Left lung (tissue), 10 donors: ENCODE measurements around the gene ITPA. TPM values are rescaled to one million over a fixed set of nuclear protein-coding genes. Genes with fewer than 3 reads are reported as not detected.

Experiments used
- ATAC-seq: fragments of 200-7000 bp; cut with Tn5 transposase; one replicate; pipeline ENCODE4 v1.9.1; 2020; ENCODE audit warnings: moderate library complexity
- DNase-seq, 4 donors: peaks; one replicate each; pipeline ENCODE4 v3.0.0-alpha.2; 2013 to 2020
- H3K27ac ChIP-seq, 2 donors: fragments of 200-600 bp; sonication (generic) in 1 of 2; one replicate each; pipeline versions ENCODE4 v1.5.0 to v1.8.0; 2020 to 2021
- H3K27me3 ChIP-seq, 2 donors: fragments of 200-600 bp; sonication (generic) in 1 of 2; one replicate each; pipeline versions ENCODE4 v1.5.0 to v1.8.0; 2020 to 2021
- H3K36me3 ChIP-seq, 2 donors: fragments of 200-600 bp; sonication (generic) in 1 of 2; one replicate each; pipeline versions ENCODE4 v1.5.0 to v1.8.0; 2020 to 2021
- H3K4me1 ChIP-seq, 2 donors: fragments of 200-600 bp; one replicate each; pipeline ENCODE4 v1.8.0; 2021
- H3K4me3 ChIP-seq, 2 donors: fragments of 200-600 bp; sonication (generic) in 1 of 2; one replicate each; pipeline versions ENCODE4 v1.5.0 to v1.8.0; 2020 to 2021; ENCODE audit warnings: mild to moderate bottlenecking in 1 of 2
- H3K9me3 ChIP-seq, 2 donors: fragments of 200-600 bp; sonication (generic) in 1 of 2; one replicate each; pipeline versions ENCODE4 v1.5.0 to v1.8.0; 2020 to 2021
- intact Hi-C, 2 donors: fragments of 100-400 bp; cut with DNase I; formaldehyde crosslinking; loops; one replicate each; pipeline versions ENCODE4 v1.11.2 to v1.14.2; 2022
- polyA plus RNA-seq, 6 donors: library from polyadenylated mRNA; unstranded; fragments of 120-200 nt; gene quantifications; one replicate each; pipeline ENCODE4 v1.2.1, GENCODE V29; 2013; ENCODE audit not compliant: insufficient read length in 6 of 6
- total RNA-seq, 2 donors: library from RNA; stranded (reverse); fragmentation: NEBNext Ultra II Directional; extraction: Animal tissue kit (Norgen Biotek cat#: 25700); gene quantifications; one replicate each; pipeline ENCODE4 v1.2.1, GENCODE V29; 2021
- TF ChIP-seq, protein P1 (sequence below), 2 donors: fragments of 200-600 bp; sonication (generic) in 1 of 2; IDR thresholded peaks; one replicate each; pipeline versions ENCODE4 v1.5.0 to v1.8.0; 2021; ENCODE audit warnings: antibody characterized with exemption in 2 of 2
- donor health status: DM: no; HTN: yes; CAD: no.
- donor health status: DM: no; HTN: no; CAD: no.

The ITPA gene
- total and polyA plus RNA-seq, 8 donors = 43.5 to 63.7 (median 50.8) TPM

DNA sequence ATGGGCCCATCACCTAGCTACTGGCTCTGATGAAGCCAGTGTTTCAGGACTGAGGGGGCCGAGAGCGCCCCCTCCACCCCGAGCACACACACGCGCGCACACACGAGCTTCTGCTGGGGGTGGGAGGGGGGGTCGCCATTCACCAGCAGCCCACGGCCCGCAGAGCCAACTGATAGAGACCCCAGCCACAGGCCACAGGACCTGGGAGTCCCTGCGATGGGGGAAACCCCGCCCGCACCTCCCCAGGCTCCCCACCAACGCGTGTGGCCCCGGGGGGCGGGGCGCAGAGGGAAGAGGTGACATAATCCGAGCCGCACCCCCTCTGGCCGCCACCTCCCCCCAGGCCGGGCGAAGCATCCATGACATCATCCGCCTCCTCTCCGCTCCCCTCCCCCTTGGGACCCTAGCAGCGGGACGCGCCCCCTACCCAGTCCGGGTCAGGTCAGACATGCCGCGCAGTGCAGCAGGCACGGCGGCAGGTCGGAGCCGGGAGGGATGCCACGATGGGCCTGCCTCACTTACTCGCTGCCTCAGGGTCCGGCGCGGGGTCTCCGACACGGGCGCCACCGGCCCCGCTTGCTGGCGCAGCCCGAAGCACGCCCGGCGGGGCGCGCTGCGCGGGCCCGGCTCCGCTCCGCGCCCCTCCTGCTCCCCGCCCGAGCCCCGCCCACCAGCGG is 36.2 kb upstream of the ITPA start, which contains the start of gene LZTS3:
LZTS3 (minus strand) TSS at position 617 of the 677 bp plus-strand sequence. CDS start 6,386 bp downstream, outside the sequence.
- intact Hi-C loops = no loop called here
- peak within 1 kb of the TSS; percentile 42 to 73 for H3K27ac ChIP-seq

DNA sequence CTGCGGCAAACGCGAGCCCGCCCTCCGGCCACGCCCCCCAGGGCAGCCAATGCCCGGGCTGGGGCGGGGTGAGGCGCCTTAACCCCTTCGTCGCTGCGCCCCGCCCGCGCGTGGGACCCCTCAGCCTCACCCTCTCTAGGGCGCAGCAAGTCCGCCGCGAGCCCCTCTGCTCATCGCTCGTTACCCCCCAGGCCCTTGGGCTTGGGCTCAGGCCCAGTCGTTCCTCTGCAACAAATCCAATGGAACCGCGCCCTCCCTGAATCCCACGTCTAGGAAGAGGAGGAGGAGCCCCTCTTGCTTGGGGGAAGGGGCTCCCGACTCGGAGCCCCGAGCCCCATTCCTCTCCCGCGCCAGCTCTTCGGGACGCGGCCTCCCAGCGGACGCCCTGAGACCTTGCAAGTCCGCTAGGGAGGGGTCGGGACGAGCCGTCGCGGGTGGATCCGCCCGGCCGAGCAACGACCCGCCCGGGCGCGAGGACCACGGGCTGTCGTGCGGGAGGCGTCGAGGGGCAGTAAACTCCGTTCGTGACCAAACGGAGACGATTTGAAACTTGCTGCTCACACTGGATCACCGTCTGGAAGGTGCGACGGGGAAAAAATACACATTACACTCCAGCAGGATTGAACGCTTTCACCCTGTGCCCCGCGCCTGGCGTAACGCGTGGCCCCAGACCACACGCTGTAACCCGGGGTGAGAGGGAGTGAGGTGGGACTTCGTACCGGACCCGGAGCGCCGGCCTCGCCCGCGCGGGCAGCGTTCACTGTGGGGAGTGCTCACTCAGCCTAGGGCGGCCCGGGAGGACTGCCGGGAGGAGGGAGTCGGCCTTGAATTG is 35.5 kb upstream of the ITPA start:
- TF ChIP-seq, protein P1, sequence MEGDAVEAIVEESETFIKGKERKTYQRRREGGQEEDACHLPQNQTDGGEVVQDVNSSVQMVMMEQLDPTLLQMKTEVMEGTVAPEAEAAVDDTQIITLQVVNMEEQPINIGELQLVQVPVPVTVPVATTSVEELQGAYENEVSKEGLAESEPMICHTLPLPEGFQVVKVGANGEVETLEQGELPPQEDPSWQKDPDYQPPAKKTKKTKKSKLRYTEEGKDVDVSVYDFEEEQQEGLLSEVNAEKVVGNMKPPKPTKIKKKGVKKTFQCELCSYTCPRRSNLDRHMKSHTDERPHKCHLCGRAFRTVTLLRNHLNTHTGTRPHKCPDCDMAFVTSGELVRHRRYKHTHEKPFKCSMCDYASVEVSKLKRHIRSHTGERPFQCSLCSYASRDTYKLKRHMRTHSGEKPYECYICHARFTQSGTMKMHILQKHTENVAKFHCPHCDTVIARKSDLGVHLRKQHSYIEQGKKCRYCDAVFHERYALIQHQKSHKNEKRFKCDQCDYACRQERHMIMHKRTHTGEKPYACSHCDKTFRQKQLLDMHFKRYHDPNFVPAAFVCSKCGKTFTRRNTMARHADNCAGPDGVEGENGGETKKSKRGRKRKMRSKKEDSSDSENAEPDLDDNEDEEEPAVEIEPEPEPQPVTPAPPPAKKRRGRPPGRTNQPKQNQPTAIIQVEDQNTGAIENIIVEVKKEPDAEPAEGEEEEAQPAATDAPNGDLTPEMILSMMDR (IDR thresholded peaks at IDR 0.05) = peak in 1 of 2 donors; percentile 25
- ATAC-seq = peak; percentile 96
- intact Hi-C loops = no loop called here
- H3K9me3 ChIP-seq = no peaks in the 10 kb centered on the region
- DNase-seq = peak; percentile 90 to 97 (median 92)
- H3K27me3 ChIP-seq = peaks cover 0 to 48% of the 10 kb centered on the region in 2 donors
- peaks cover 6 to 27% of the 10 kb centered on the region in 2 donors for H3K4me1 ChIP-seq
- peak overlapping the region; percentile 42 to 73 for H3K27ac ChIP-seq
- no peaks in the 10 kb centered on the region for H3K36me3 ChIP-seq
- peak overlapping the region; percentile 93 to 95 for H3K4me3 ChIP-seq

More for the DNA sequence above, 36.2 kb upstream of the ITPA start, which contains the start of gene LZTS3:
- H3K4me1 ChIP-seq = peaks cover 6 to 27% of the 10 kb centered on the region in 2 donors
- DNase-seq (peak in 3 of 4 donors; percentile 72 to 88 (median 79)), ATAC-seq (peak; percentile 47)
- TF ChIP-seq, protein P1 (IDR thresholded peaks at IDR 0.05) = no peak
- H3K27me3 ChIP-seq = peaks cover 0 to 55% of the 10 kb centered on the region in 2 donors
- H3K4me3 ChIP-seq = peak within 1 kb of the TSS; percentile 93 to 95
- H3K9me3 ChIP-seq = no peaks in the 10 kb centered on the region
- no peaks in the 10 kb centered on the region for H3K36me3 ChIP-seq

DNA sequence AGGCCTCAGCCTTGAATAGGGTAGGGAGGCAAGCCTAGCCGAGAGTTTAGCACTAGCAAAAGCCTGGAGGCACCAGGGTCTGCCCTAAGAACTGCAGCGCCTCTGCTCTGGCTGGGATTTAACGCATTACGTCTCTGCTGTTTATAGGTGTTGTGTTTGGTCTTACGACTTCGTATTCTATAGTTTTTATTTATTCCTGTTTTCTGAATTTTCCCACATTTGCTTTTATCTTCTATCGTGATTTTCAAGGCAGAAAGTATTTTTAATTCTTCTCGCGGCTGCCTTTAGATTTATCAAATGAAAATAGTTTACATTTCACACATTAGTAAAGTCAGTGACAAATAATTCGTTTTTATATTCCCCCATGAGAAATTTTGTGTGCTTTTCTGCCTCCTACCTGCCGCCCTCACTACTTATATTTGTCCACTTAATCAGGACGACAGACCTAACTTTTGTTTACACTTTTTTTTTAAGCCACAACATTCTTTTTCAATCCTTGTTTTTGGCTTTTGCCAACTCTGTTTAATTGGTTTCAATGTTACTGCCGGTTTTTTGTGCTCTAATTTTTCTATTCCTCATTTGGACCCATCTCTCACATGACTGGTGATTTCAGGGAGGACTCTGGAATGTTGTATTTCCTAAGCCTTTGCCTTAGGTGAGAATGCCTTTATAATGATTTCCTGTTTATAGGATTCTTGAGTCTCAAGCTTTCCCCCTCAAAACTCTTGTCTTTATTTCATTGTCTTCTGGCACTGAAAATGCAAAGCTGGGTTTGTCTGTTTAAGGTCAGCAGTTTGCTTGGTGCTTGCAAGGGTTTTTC is 34.6 kb upstream of the ITPA start:
- Histone ChIP-seq H3K36me3 (no peaks in the 10 kb centered on the region), H3K4me3 (peak overlapping the region; percentile 93 to 95), H3K4me1 (peaks cover 6 to 27% of the 10 kb centered on the region in 2 donors), H3K27ac (peak overlapping the region; percentile 42 to 73), H3K9me3 (no peaks in the 10 kb centered on the region), H3K27me3 (peaks cover 0 to 42% of the 10 kb centered on the region in 2 donors)
- TF ChIP-seq, protein P1 (IDR thresholded peaks at IDR 0.05) = no peak
- intact Hi-C loops = no loop called here
- peak in 1 of 4 donors; percentile 36 for DNase-seq
- no peak for ATAC-seq

DNA sequence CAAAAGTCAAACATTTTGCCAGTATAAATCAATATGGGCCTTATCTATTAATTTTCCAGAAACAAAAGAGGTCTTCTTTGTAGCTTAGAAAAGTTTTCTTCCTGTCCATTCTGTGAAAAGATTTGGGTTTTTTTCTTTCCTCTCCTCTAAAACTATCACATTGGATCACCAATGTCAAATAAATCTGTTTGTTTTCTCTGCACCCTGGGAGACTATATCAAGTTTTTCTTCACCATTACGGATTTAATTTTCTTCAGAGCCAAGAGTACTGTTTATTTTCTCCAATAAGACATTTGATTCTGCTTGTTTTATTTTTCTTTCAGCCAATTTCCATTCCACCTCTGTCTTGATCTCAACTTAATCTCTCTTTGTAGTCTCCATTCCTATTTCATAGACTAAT is 34.0 kb upstream of the ITPA start:
- Histone ChIP-seq H3K27me3 (peaks cover 0 to 42% of the 10 kb centered on the region in 2 donors), H3K27ac (no peak overlapping the region), H3K36me3 (no peaks in the 10 kb centered on the region), H3K9me3 (no peaks in the 10 kb centered on the region), H3K4me1 (peaks cover 6 to 27% of the 10 kb centered on the region in 2 donors), H3K4me3 (no peak overlapping the region)
- intact Hi-C loops = no loop called here
- TF ChIP-seq, protein P1 (IDR thresholded peaks at IDR 0.05) = no peak
- ATAC-seq (no peak), DNase-seq (no peak)
